Measurements from ENCODE around the gene ZNHIT2. TPM values are rescaled to one million over a fixed set of nuclear protein-coding genes. Genes with fewer than 3 reads are reported as not detected.

The ZNHIT2 gene
- total and polyA plus RNA-seq, 2 of the 13 experiments (the other 11 are each of a cell fraction or from before 2014, with no cell fraction given): 1.1 to 6.5 TPM

- TF ChIP-seq ZBTB21 (CRISPR knock-in tag; IDR thresholded peaks at IDR 0.05) (no peak), SALL1 (CRISPR knock-in tag; IDR thresholded peaks at IDR 0.05) (peak; percentile 74), FOSL1 (CRISPR knock-in tag; IDR thresholded peaks at IDR 0.05; ENCODE audit: borderline replicate concordance) (no peak), POLR2A (IDR thresholded peaks at IDR 0.05; ENCODE audit: insufficient read depth in 1 of 2, low read depth in 2 of 2, low read length in 2 of 2) (peak; percentile 83 to 88), ZNF558 (CRISPR knock-in tag; IDR thresholded peaks at IDR 0.05; ENCODE audit: borderline replicate concordance) (peak; percentile 51; the same call in 1 of the 2 replicates), ZNF234 (CRISPR knock-in tag; conservative IDR thresholded peaks at IDR 0.05) (no peak), MXD4 (CRISPR knock-in tag; IDR thresholded peaks at IDR 0.05) (no peak), ZNF292 (CRISPR knock-in tag; IDR thresholded peaks at IDR 0.05; ENCODE audit: borderline replicate concordance, low read depth) (no peak), SRY (CRISPR knock-in tag; IDR thresholded peaks at IDR 0.05) (peak; percentile 71; the same call in 1 of the 2 replicates), KDM5B (CRISPR knock-in tag; IDR thresholded peaks at IDR 0.05; ENCODE audit: borderline replicate concordance) (peak; percentile 74; the same call in 1 of the 2 replicates), ISX (CRISPR knock-in tag; conservative IDR thresholded peaks at IDR 0.05) (no peak), EED (CRISPR knock-in tag; IDR thresholded peaks at IDR 0.05) (no peak; the same call in 1 of the 2 replicates), ARNTL (CRISPR knock-in tag; IDR thresholded peaks at IDR 0.05) (peak; percentile 52; the same call in 1 of the 2 replicates), ZNF564 (CRISPR knock-in tag; IDR thresholded peaks at IDR 0.05) (0 out of 2 replicates have a peak, but pooled peaks have one; percentile 50), ATRX (CRISPR knock-in tag; IDR thresholded peaks at IDR 0.05; ENCODE audit: borderline replicate concordance) (no peak), BORCS8-MEF2B (CRISPR knock-in tag; IDR thresholded peaks at IDR 0.05) (no peak), NR2C2 (CRISPR knock-in tag; IDR thresholded peaks at IDR 0.05; ENCODE audit: borderline replicate concordance) (peak; percentile 99), MXD1 (CRISPR knock-in tag; IDR thresholded peaks at IDR 0.05) (peak; percentile 58), SAP130 (CRISPR knock-in tag; IDR thresholded peaks at IDR 0.05; ENCODE audit: low read depth) (peak; percentile 89), SP4 (CRISPR knock-in tag; IDR thresholded peaks at IDR 0.05) (peak; percentile 77), ZNF530 (CRISPR knock-in tag; IDR thresholded peaks at IDR 0.05; ENCODE audit: low read depth) (no peak), ZBTB20 (CRISPR knock-in tag; IDR thresholded peaks at IDR 0.05; ENCODE audit: borderline replicate concordance, low read depth) (no peak), NONO (IDR thresholded peaks at IDR 0.05) (no peak), NONO (CRISPR knock-in tag; conservative IDR thresholded peaks at IDR 0.05) (peak; percentile 64), THAP7 (CRISPR knock-in tag; IDR thresholded peaks at IDR 0.05) (peak; percentile 64; the same call in 1 of the 2 replicates), ZMAT3 (CRISPR knock-in tag; conservative IDR thresholded peaks at IDR 0.05) (peak; percentile 75)
- TF ChIP-seq, protein P1, sequence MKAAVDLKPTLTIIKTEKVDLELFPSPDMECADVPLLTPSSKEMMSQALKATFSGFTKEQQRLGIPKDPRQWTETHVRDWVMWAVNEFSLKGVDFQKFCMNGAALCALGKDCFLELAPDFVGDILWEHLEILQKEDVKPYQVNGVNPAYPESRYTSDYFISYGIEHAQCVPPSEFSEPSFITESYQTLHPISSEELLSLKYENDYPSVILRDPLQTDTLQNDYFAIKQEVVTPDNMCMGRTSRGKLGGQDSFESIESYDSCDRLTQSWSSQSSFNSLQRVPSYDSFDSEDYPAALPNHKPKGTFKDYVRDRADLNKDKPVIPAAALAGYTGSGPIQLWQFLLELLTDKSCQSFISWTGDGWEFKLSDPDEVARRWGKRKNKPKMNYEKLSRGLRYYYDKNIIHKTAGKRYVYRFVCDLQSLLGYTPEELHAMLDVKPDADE (CRISPR knock-in tag; IDR thresholded peaks at IDR 0.05): no peak
- TF ChIP-seq, protein P2, sequence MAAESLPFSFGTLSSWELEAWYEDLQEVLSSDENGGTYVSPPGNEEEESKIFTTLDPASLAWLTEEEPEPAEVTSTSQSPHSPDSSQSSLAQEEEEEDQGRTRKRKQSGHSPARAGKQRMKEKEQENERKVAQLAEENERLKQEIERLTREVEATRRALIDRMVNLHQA (CRISPR knock-in tag; IDR thresholded peaks at IDR 0.05): peak; percentile 56; the same call in 1 of the 2 replicates
Observed at GRCh38 chr11:65095974-65096806, 21.3 kb downstream of the ZNHIT2 start, which contains the start of gene VPS51 (continued).
